Neural crest cell (in vitro differentiated cells): ENCODE results near the gene ADCY2. TPM values are rescaled to one million over a fixed set of nuclear protein-coding genes. Genes with fewer than 3 reads are reported as not detected.

ENCODE experiments used
- DNase-seq: peaks from one replicate; pipeline ENCODE4 v3.0.0; 2021; ENCODE audit warnings: low read depth, mixed read lengths, low spot score
- H3K27ac Mint-ChIP-seq: one replicate; pipeline ENCODE4 v1.8.0; 2021; ENCODE audit warnings: mild to moderate bottlenecking, mixed read lengths; ENCODE audit not compliant: unreplicated experiment
- H3K27me3 Mint-ChIP-seq: 2 replicates; pipeline ENCODE4 v1.8.0; 2021; ENCODE audit warnings: low read depth, mild to moderate bottlenecking, mixed read lengths
- H3K36me3 Mint-ChIP-seq: 2 replicates; pipeline ENCODE4 v1.8.0; 2021; ENCODE audit warnings: low read depth, mild to moderate bottlenecking, mixed read lengths
- H3K4me1 Mint-ChIP-seq: 2 replicates; pipeline ENCODE4 v1.8.0; 2021; ENCODE audit warnings: mixed read lengths
- H3K4me3 Mint-ChIP-seq: one replicate; pipeline ENCODE4 v1.8.0; 2021; ENCODE audit warnings: mild to moderate bottlenecking, mixed read lengths
- H3K9me3 Mint-ChIP-seq: 2 replicates; pipeline ENCODE4 v1.8.0; 2021; ENCODE audit warnings: mixed read lengths
- CTCF ChIP-seq: fragments of 200-600 bp; sonication (generic); conservative IDR thresholded peaks from 2 replicates; pipeline ENCODE4 v1.5.0; 2021; ENCODE audit warnings: antibody characterized with exemption, mild to moderate bottlenecking
- total RNA-seq: library from RNA; stranded (reverse); gene quantifications from 2 replicates; pipeline ENCODE4 v1.2.1, GENCODE V29; 2021

ADCY2 gene
- total RNA-seq, 1 donor from 2014 or later, result 3.5 TPM

GRCh38 chr5:7714119-7714518, 318.2 kb downstream of the ADCY2 start:
- H3K36me3 Mint-ChIP-seq, result no peaks in the 10 kb centered on the region
- H3K4me1 Mint-ChIP-seq, result no peaks in the 10 kb centered on the region
- H3K4me3 Mint-ChIP-seq, result no peak overlapping the region
- no peaks in the 10 kb centered on the region for H3K27me3 Mint-ChIP-seq
- H3K27ac Mint-ChIP-seq, result no peak overlapping the region
- H3K9me3 Mint-ChIP-seq, result peaks cover 4% of the 10 kb centered on the region
- no peak for DNase-seq
- TF ChIP-seq CTCF, result no peak

GRCh38 chr5:7714697-7715096, 318.8 kb downstream of the ADCY2 start:
- H3K36me3 Mint-ChIP-seq, result no peaks in the 10 kb centered on the region
- H3K27ac Mint-ChIP-seq, result peak overlapping the region; percentile 57
- no peaks in the 10 kb centered on the region for H3K4me1 Mint-ChIP-seq
- H3K9me3 Mint-ChIP-seq, result peaks cover 4% of the 10 kb centered on the region
- H3K27me3 Mint-ChIP-seq, result no peaks in the 10 kb centered on the region
- no peak overlapping the region for H3K4me3 Mint-ChIP-seq
- no peak for DNase-seq
- no peak for TF ChIP-seq CTCF

GRCh38 chr5:7717691-7718090, 321.8 kb downstream of the ADCY2 start:
- Mint-ChIP-seq H3K36me3 (no peaks in the 10 kb centered on the region), H3K27ac (no peak overlapping the region), H3K27me3 (no peaks in the 10 kb centered on the region), H3K9me3 (no peaks in the 10 kb centered on the region), H3K4me3 (no peak overlapping the region), H3K4me1 (no peaks in the 10 kb centered on the region)
- TF ChIP-seq CTCF, result no peak
- DNase-seq, result no peak

- H3K9me3 Mint-ChIP-seq, result no peaks in the 10 kb centered on the region
- no peaks in the 10 kb centered on the region for H3K36me3 Mint-ChIP-seq
- no peak for DNase-seq
- peaks cover 11% of the 10 kb centered on the region for H3K4me1 Mint-ChIP-seq
- no peaks in the 10 kb centered on the region for H3K27me3 Mint-ChIP-seq
- H3K27ac Mint-ChIP-seq, result no peak overlapping the region
- no peak overlapping the region for H3K4me3 Mint-ChIP-seq
- TF ChIP-seq CTCF, result no peak
These were observed 332.1 kb downstream of the ADCY2 start for GRCh38 chr5:7728076-7728475.

GRCh38 chr5:7741415-7742065, 345.6 kb downstream of the ADCY2 start:
- TF ChIP-seq CTCF, result no peak
- no peaks in the 10 kb centered on the region for H3K36me3 Mint-ChIP-seq
- DNase-seq, result no peak
- H3K9me3 Mint-ChIP-seq, result no peaks in the 10 kb centered on the region
- H3K4me3 Mint-ChIP-seq, result no peak overlapping the region
- H3K27ac Mint-ChIP-seq, result no peak overlapping the region
- peaks cover 3% of the 10 kb centered on the region for H3K4me1 Mint-ChIP-seq
- H3K27me3 Mint-ChIP-seq, result no peaks in the 10 kb centered on the region
